SK-N-SH (cell line): ENCODE data around the gene PMEPA1.

ENCODE experiments used
- CTCF ChIP-seq: fragments of 200-600 bp; sonication (generic); IDR thresholded peaks from 2 replicates; pipeline ENCODE4 v1.6.1; 2017; ENCODE audit warnings: antibody characterized with exemption, mild to moderate bottlenecking, moderate library complexity
- EP300 ChIP-seq, 2 experiments: IDR thresholded peaks; 2 replicates each; pipeline versions ENCODE4 v1.4.0 to v1.6.1; 2012; ENCODE audit warnings: borderline replicate concordance in 1 of 2, low read depth in 1 of 2, low read length in 1 of 2
- FOXM1 ChIP-seq: IDR thresholded peaks from 2 replicates; pipeline ENCODE4 v1.4.0; 2012; ENCODE audit warnings: low read depth, mild to moderate bottlenecking
- MAX ChIP-seq: IDR thresholded peaks from 2 replicates; pipeline ENCODE4 v1.4.0; 2012; ENCODE audit warnings: low read depth
- NFIC ChIP-seq: IDR thresholded peaks from 2 replicates; pipeline ENCODE4 v1.4.0; 2012; ENCODE audit warnings: borderline replicate concordance
- POLR2AphosphoS5 ChIP-seq: IDR thresholded peaks from 2 replicates; pipeline ENCODE4 v1.6.1; 2012; ENCODE audit warnings: low read depth, low read length
- RAD21 ChIP-seq: IDR thresholded peaks from 2 replicates; pipeline ENCODE4 v1.6.1; 2012; ENCODE audit warnings: mild to moderate bottlenecking, low read length
- RFX5 ChIP-seq: IDR thresholded peaks from 2 replicates; pipeline ENCODE4 v1.6.1; 2012; ENCODE audit warnings: mild to moderate bottlenecking, improper control_type of control experiment, low read length
- TEAD4 ChIP-seq: IDR thresholded peaks from 2 replicates; pipeline ENCODE4 v1.4.0; 2012; ENCODE audit warnings: mild to moderate bottlenecking, borderline replicate concordance; ENCODE audit not compliant: insufficient read depth
- USF1 ChIP-seq: IDR thresholded peaks from 2 replicates; pipeline ENCODE4 v1.4.0; 2012; ENCODE audit warnings: low read depth, borderline replicate concordance
- USF2 ChIP-seq: fragments of 150-350 bp; IDR thresholded peaks from 2 replicates; pipeline ENCODE4 v1.6.1; 2017; ENCODE audit warnings: antibody characterized with exemption, low read length, low read depth, borderline replicate concordance
- YY1 ChIP-seq: IDR thresholded peaks from 2 replicates; pipeline ENCODE4 v1.4.0; 2012; ENCODE audit warnings: low read depth, mild to moderate bottlenecking

- TF ChIP-seq CTCF (no peak), EP300 (IDR thresholded peaks at IDR 0.05; ENCODE audit: borderline replicate concordance in 1 of 2, low read depth in 1 of 2, low read length in 1 of 2) (no peak), RAD21 (no peak), POLR2AphosphoS5 (no peak), USF1 (no peak), MAX (no peak), RFX5 (no peak), TEAD4 (no peak), FOXM1 (no peak), NFIC (no peak), USF2 (no peak), YY1 (no peak)
These were observed 59.5 kb downstream of the PMEPA1 start for GRCh38 chr20:57650266-57650665.
